ENCODE measurements around the gene OTUD4. TPM values are rescaled to one million over a fixed set of nuclear protein-coding genes. Genes with fewer than 3 reads are reported as not detected.

OTUD4 gene
- total RNA-seq, 4 donors from 2014 or later, result 31.7 to 43.6 (median 41.2) TPM

- no peak overlapping the region for H3K4me3 ChIP-seq
- no peaks in the 10 kb centered on the region for H3K27me3 ChIP-seq
- H3K4me1 ChIP-seq, result no peaks in the 10 kb centered on the region
- no peaks in the 10 kb centered on the region for H3K9me3 ChIP-seq
- no peak overlapping the region for H3K27ac ChIP-seq
- TF ChIP-seq EP300 (IDR thresholded peaks at IDR 0.05), result no peak
- TF ChIP-seq CTCF (IDR thresholded peaks at IDR 0.05), result no peak
- no peak for TF ChIP-seq POLR2AphosphoS5 (IDR thresholded peaks at IDR 0.05)
- no peak for TF ChIP-seq POLR2A (IDR thresholded peaks at IDR 0.05)
- 88% methylated on average over 2 of the region's 2 CpGs for WGBS
- DNase-seq (ENCODE audit: low spot score in 2 of 2), result no peak
- H3K36me3 ChIP-seq, result no peaks in the 10 kb centered on the region
Measured at GRCh38 chr4:145213245-145213644, 32.9 kb upstream of the OTUD4 start.

- Histone ChIP-seq H3K4me3 (no peak overlapping the region), H3K27ac (no peak overlapping the region), H3K27me3 (no peaks in the 10 kb centered on the region), H3K36me3 (no peaks in the 10 kb centered on the region), H3K4me1 (no peaks in the 10 kb centered on the region), H3K9me3 (no peaks in the 10 kb centered on the region)
- 100% methylated on average over 2 of the region's 2 CpGs for WGBS
- DNase-seq (ENCODE audit: low spot score in 2 of 2), result no peak
- TF ChIP-seq POLR2A (IDR thresholded peaks at IDR 0.05), result no peak
- TF ChIP-seq CTCF (IDR thresholded peaks at IDR 0.05), result no peak
- no peak for TF ChIP-seq EP300 (IDR thresholded peaks at IDR 0.05)
- no peak for TF ChIP-seq POLR2AphosphoS5 (IDR thresholded peaks at IDR 0.05)
Measured at GRCh38 chr4:145207934-145208333, 27.5 kb upstream of the OTUD4 start.

- H3K4me1 ChIP-seq, result no peaks in the 10 kb centered on the region
- H3K4me3 ChIP-seq, result no peak overlapping the region
- DNase-seq (ENCODE audit: low spot score in 2 of 2), result no peak
- H3K36me3 ChIP-seq, result no peaks in the 10 kb centered on the region
- no peak overlapping the region for H3K27ac ChIP-seq
- H3K27me3 ChIP-seq, result no peaks in the 10 kb centered on the region
- no peaks in the 10 kb centered on the region for H3K9me3 ChIP-seq
- TF ChIP-seq POLR2AphosphoS5 (IDR thresholded peaks at IDR 0.05), result no peak
- no peak for TF ChIP-seq CTCF (IDR thresholded peaks at IDR 0.05)
- TF ChIP-seq EP300 (IDR thresholded peaks at IDR 0.05), result no peak
- TF ChIP-seq POLR2A (IDR thresholded peaks at IDR 0.05), result no peak
- WGBS, result 86% methylated on average over 9 of the region's 9 CpGs
Measured at GRCh38 chr4:145203410-145203809, 23.0 kb upstream of the OTUD4 start.

- Histone ChIP-seq H3K4me3 (no peak overlapping the region), H3K36me3 (no peaks in the 10 kb centered on the region), H3K4me1 (no peaks in the 10 kb centered on the region), H3K27me3 (no peaks in the 10 kb centered on the region), H3K27ac (no peak overlapping the region), H3K9me3 (no peaks in the 10 kb centered on the region)
- no peak for DNase-seq (ENCODE audit: low spot score in 2 of 2)
- TF ChIP-seq CTCF (IDR thresholded peaks at IDR 0.05) (no peak), POLR2A (IDR thresholded peaks at IDR 0.05) (no peak), EP300 (IDR thresholded peaks at IDR 0.05) (no peak), POLR2AphosphoS5 (IDR thresholded peaks at IDR 0.05) (no peak)
- WGBS, result 90% methylated on average over 4 of the region's 4 CpGs
Measured at GRCh38 chr4:145200366-145200765, 20.0 kb upstream of the OTUD4 start.

GRCh38 chr4:145199051-145199716 lies 18.8 kb upstream of the OTUD4 start:
- no peaks in the 10 kb centered on the region for H3K36me3 ChIP-seq
- DNase-seq (ENCODE audit: low spot score in 2 of 2), result no peak
- H3K9me3 ChIP-seq, result no peaks in the 10 kb centered on the region
- H3K4me1 ChIP-seq, result no peaks in the 10 kb centered on the region
- H3K27me3 ChIP-seq, result no peaks in the 10 kb centered on the region
- WGBS, result 61% methylated on average over 6 of the region's 6 CpGs
- TF ChIP-seq EP300 (IDR thresholded peaks at IDR 0.05), result no peak
- TF ChIP-seq POLR2A (IDR thresholded peaks at IDR 0.05), result no peak
- TF ChIP-seq CTCF (IDR thresholded peaks at IDR 0.05), result no peak
- no peak for TF ChIP-seq POLR2AphosphoS5 (IDR thresholded peaks at IDR 0.05)
- no peak overlapping the region for H3K27ac ChIP-seq
- H3K4me3 ChIP-seq, result no peak overlapping the region

All from suprapubic skin (tissue), 4 donors.